T-helper 2 cell treated with Interferon-gamma antibody and Interleukin-4, amounts not matched to agents 100 ng/mL and 5 ng/mL, for 36 hours (primary cell): ENCODE data around the gene CHM. TPM values are rescaled to one million over a fixed set of nuclear protein-coding genes. Genes with fewer than 3 reads are reported as not detected.
"Not testable (repeated sequence)": the region's sequence is repeated elsewhere in the genome, so short reads cannot be mapped to it uniquely, and the experiment has no call there.

Experiments used
- intact Hi-C: fragments of 100-400 bp; cut with micrococcal nuclease; formaldehyde crosslinking; loops from one replicate; pipeline ENCODE4 v1.15.1; 2023
- total RNA-seq: library from RNA; stranded (reverse); gene quantifications from 2 replicates; pipeline ENCODE4 v1.2.3, GENCODE V29; 2022

The CHM gene, protein sequence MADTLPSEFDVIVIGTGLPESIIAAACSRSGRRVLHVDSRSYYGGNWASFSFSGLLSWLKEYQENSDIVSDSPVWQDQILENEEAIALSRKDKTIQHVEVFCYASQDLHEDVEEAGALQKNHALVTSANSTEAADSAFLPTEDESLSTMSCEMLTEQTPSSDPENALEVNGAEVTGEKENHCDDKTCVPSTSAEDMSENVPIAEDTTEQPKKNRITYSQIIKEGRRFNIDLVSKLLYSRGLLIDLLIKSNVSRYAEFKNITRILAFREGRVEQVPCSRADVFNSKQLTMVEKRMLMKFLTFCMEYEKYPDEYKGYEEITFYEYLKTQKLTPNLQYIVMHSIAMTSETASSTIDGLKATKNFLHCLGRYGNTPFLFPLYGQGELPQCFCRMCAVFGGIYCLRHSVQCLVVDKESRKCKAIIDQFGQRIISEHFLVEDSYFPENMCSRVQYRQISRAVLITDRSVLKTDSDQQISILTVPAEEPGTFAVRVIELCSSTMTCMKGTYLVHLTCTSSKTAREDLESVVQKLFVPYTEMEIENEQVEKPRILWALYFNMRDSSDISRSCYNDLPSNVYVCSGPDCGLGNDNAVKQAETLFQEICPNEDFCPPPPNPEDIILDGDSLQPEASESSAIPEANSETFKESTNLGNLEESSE
- total RNA-seq, result 16.0 and 16.2 TPM in 2 replicates

- intact Hi-C loops, result loop anchor here (1.0 kb wide), 1 partner anchor 45 kb away; no protein-coding TSS in a partner anchor
These were observed at the start of gene CHM for GRCh38 chrX:86047174-86047935. Gene CHM, minus strand, starts transcription at chrX:86047558. Its CDS starts 26 bp downstream, at chrX:86047532.

DNA sequence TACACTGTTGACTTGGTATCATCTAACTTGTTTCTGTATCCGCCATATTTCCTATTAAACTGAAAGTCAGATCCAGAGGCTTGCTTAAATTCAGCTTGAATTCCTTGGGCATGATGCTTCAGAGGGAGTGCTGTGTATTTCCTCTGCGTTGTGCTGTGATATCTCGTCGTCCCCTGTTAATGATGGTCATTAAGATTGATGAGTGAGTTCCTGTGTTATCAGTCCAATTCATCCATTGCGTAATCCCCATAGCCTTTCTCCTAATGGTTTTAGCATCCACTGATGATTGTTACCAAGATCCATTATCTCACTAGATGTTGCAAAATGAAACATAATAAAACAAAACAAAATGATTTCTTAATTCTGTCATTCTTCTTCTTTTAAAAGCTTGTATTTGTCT is 31.3 kb upstream of the CHM start:
- intact Hi-C loops, result no loop called here

- intact Hi-C loops, result no loop called here
These were observed 19.6 kb upstream of the CHM start for GRCh38 chrX:86066998-86067397.

DNA sequence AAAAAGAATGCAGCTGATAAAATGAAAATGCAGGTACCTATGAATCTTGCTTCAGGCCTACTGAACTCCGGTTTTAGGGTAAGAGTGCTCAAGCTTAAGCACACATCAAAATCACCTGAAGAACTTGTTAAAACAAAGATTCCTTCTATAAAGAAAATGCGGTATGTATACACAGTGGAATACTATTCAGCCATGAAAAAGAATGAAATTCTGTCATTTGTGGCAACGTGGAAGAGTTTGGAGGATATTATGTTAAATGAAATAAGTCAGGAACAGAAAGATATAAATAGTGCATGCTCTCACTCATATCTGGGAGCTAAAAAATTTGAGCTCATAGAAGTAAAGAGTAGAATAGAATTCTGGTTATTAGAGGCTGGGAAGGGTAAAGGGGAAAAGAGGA is 14.0 kb upstream of the CHM start:
- intact Hi-C loops, result no loop called here

- intact Hi-C loops, result no loop called here
These were observed 4.4 kb upstream of the CHM start for GRCh38 chrX:86051741-86052140.

- intact Hi-C loops, result loop anchor here (1.0 kb wide), 1 partner anchor 46 kb away; no protein-coding TSS in a partner anchor
These were observed 550 bp upstream of the CHM start for GRCh38 chrX:86047936-86048280.

- intact Hi-C loops, result no loop called here
These were observed 3.1 kb downstream of the CHM start for GRCh38 chrX:86044216-86044615.

DNA sequence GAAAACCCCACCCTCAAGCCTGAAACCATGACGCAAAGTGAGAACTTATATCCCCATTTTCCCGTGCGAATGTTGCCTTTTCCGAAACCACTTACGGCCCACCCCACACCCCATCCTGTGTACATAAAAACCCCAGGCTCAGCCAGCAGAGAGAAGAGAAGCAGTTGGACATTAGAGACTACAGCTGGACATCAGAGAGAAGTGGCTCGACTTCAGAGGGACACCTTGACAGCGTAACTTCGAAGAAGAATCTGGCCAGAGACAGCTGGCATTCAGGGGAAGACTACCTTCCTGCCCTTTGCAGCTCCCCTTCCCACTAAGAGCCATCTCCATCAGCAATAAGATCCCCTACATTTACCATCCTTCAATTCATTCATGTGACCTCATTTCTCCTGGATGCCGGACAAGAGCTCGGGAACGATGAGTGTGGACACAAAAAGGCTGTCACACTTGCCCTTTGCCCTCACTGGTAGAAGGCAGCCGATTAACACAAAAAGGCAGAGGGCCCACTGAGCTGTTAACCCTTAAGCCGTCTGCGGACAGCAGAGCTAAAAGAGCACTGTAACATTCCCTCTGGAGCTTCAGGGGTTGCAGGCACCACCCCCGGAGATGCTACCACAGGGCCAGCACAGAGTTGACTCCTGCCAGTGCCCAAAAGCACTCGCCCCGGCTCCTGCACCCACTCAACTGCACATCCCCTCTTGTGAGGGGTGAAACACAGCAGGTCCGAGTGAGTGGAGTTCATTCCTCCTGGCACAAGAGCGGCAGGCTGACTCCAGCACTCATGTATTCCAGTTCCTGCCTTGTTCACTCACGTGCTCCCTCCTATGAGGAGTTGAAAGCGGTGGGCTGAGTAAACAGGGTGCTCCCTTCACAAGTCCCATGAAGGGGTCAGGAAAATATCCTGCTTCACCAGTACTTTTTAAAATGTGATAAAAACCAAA is 7.5 kb downstream of the CHM start:
- intact Hi-C loops, result no loop called here

DNA sequence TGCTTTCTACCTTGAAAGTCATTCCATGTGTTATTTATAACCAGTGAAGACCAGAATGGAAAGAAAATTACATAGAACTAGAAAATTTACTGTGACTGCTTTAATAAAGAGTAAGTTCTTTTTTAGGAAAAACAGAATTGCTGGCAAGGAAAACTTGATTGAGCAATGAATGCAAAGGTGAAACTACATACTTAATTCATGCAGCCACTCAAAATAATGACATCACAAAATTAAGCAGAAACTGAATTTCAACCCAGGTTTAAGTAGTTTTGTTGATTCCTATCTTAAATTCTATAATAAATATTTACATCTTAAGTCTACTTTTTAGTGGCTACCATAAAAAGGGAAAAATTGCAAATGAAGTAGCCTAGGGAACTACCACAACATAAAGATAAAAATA is 14.0 kb downstream of the CHM start:
- intact Hi-C loops, result no loop called here

DNA sequence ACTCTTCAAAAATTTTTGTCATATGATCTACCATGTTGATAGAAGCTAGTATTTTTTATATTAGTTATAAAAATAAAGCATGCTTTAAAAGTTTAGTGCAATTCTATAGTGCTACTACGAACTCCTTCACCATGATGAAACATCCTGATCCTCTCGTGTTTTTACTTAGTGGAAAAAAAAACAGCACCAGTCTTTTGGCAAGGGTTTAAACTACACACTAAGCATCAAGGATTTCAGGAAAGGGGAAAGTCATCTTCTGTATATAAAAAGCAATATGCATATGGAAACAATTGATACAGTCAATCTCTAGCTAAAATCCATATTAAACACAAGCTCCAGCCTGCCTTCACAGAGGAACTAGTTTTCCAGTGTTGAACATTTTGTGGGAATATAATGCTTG is 18.7 kb downstream of the CHM start:
- intact Hi-C loops, result no loop called here

GRCh38 chrX:86023811-86024210 is 23.5 kb downstream of the CHM start:
- intact Hi-C loops, result no loop called here

- intact Hi-C loops, result no loop called here
These were observed 25.6 kb downstream of the CHM start for GRCh38 chrX:86021652-86022289.

- intact Hi-C loops, result no loop called here
These were observed 31.2 kb downstream of the CHM start for GRCh38 chrX:86016139-86016538.

DNA sequence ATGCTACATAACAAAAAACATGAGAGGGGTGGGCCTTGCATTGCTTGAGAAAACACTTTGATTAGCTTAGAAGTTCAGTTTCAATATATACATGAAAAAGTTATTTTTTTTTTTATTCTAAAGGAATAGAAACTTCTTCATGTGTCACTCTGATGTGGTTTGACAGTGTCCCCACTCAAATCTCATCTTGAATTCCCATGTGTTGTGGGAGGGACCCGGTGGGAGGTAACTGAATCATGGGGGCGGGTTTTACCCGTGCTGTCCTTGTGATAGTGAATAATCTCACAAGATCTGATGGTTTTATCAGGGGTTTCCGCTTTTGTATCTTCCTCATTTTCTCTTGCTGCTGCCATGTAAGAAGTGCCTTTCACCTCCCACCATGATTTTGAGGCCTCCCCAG is 32.4 kb downstream of the CHM start:
- intact Hi-C loops, result not testable (repeated sequence)

DNA sequence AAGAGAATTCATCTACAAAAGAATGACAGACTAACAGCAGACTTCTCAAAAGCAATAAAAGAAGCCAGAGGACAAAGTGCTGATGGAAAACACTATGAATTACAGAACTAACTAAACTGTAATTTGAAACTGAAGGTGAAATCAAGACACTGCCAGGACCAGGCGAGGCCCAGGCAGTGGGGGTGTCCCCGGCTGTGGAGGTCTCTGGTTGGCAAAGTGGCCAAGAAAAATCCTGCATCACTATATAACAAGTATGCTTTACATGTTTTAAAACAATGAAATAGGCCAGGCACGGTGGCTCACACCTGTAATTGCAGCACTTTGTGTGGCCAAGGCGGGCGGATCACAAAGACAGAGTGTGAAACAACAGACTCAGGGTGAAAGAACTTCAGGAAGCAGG is 32.9 kb downstream of the CHM start:
- intact Hi-C loops, result no loop called here

GRCh38 chrX:86013792-86014191 is 33.6 kb downstream of the CHM start:
- intact Hi-C loops, result no loop called here

- intact Hi-C loops, result no loop called here
These were observed 35.2 kb downstream of the CHM start for GRCh38 chrX:86012188-86012587.

- intact Hi-C loops, result not testable (repeated sequence)
These were observed 37.6 kb downstream of the CHM start for GRCh38 chrX:86009803-86010202.

- intact Hi-C loops, result not testable (repeated sequence)
These were observed 39.5 kb downstream of the CHM start for GRCh38 chrX:86007891-86008290.
